ENCODE results near the gene MCUB. TPM values are rescaled to one million over a fixed set of nuclear protein-coding genes. Genes with fewer than 3 reads are reported as not detected.
"Not testable (repeated sequence)": the region's sequence is repeated elsewhere in the genome, so short reads cannot be mapped to it uniquely, and the experiment has no call there.

Gene MCUB
- total and polyA plus RNA-seq, 5 donors from 2014 or later = 96.3 to 208 (median 191) TPM

GRCh38 chr4:109678925-109679324 is 118.9 kb downstream of the MCUB start:
- H3K27ac ChIP-seq (ENCODE audit: insufficient read depth, low read length, poor library complexity, severe bottlenecking); ATAC-seq (ENCODE audit: low read depth in 2 of 2); H3K4me1 ChIP-seq (ENCODE audit: control insufficient read depth, insufficient read depth, low read length, poor library complexity, severe bottlenecking); H3K4me3 ChIP-seq (ENCODE audit: low read depth, low read length); H3K27me3 ChIP-seq (ENCODE audit: control insufficient read depth, insufficient read depth, low read length); DNase-seq; H3K4me3 Mint-ChIP-seq; H3K27me3 Mint-ChIP-seq; H3K9me3 ChIP-seq (ENCODE audit: control insufficient read depth in 2 of 2, low read length in 2 of 2); H3K9me3 Mint-ChIP-seq: not testable (repeated sequence)
- Mint-ChIP-seq H3K36me3 (peaks cover 43% of the 10 kb centered on the region), H3K4me1 (peaks cover 9 to 46% (median 27%) of the 10 kb centered on the region in 4 donors), H3K27ac (peak overlapping the region in 1 of 3 donors; percentile 87)
- peaks cover 28% of the 10 kb centered on the region for H3K36me3 ChIP-seq (ENCODE audit: control insufficient read depth, insufficient read depth, low read length)

DNA sequence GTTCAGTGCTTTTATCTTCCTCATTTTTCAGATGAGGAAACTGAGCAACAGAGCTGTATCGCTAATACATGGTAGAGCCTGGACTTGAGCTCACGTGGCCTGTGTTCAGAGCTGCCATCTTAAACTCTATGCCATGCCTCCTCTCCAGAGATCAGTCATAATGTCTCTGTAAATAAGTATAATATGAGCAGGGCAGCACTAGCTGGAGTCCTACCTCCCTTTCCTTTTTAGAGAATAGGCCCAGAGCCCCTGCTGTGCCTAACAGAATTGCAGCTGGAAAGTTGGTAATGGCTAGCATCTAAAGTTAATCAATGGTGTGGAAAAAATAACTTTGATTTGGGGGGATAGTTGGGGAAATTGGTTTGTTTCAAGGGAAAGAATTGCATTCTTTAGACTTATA is 122.8 kb downstream of the MCUB start:
- Mint-ChIP-seq H3K36me3 (peaks cover 44% of the 10 kb centered on the region), H3K9me3 (no peaks in the 10 kb centered on the region), H3K4me1 (peaks cover 0 to 28% (median 21%) of the 10 kb centered on the region in 4 donors), H3K4me3 (no peak overlapping the region), H3K27ac (peak overlapping the region in 2 of 3 donors; percentile 75 to 78), H3K27me3 (no peaks in the 10 kb centered on the region)
- no peak overlapping the region for H3K4me3 ChIP-seq (ENCODE audit: low read depth, low read length)
- H3K27ac ChIP-seq (ENCODE audit: insufficient read depth, low read length, poor library complexity, severe bottlenecking) = no peak overlapping the region
- no peaks in the 10 kb centered on the region for H3K27me3 ChIP-seq (ENCODE audit: control insufficient read depth, insufficient read depth, low read length)
- DNase-seq (no peak), ATAC-seq (ENCODE audit: low read depth in 2 of 2) (no peak)
- H3K9me3 ChIP-seq (ENCODE audit: control insufficient read depth in 2 of 2, low read length in 2 of 2) = no peaks in the 10 kb centered on the region
- H3K36me3 ChIP-seq (ENCODE audit: control insufficient read depth, insufficient read depth, low read length) = peaks cover 60% of the 10 kb centered on the region
- no peaks in the 10 kb centered on the region for H3K4me1 ChIP-seq (ENCODE audit: control insufficient read depth, insufficient read depth, low read length, poor library complexity, severe bottlenecking)

DNA sequence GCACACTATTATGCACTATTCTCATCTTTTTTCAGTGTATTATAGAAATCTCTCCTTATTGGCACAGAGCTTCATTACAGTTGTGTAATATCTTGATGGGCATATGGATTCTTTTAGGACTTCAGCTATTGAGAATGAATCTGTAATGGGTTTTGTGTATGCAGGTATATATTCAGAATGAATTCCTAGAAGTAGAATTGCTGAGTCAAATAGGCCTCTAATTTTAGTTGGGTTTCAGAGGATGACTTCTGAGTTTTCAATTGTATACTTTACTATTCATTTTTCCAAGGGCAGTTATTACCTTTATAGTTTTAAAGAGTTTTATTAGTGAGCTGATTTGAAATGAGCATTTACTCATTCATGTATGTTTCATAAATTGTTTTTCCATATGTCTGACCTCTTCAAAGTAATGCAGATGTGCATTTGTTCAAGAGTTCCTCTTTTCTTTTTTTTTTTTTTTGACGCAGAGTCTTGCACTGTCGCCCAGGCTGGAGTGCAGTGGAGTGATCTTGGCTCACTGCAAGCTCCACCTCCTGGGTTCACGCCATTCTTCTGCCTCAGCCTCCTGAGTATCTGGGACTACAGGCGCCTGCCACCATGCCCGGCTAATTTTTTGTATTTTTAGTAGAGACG is 123.7 kb downstream of the MCUB start:
- H3K27ac ChIP-seq (ENCODE audit: insufficient read depth, low read length, poor library complexity, severe bottlenecking) = no peak overlapping the region
- H3K4me3 Mint-ChIP-seq = no peak overlapping the region

GRCh38 chr4:109684727-109685126 is 124.7 kb downstream of the MCUB start:
- Mint-ChIP-seq H3K4me1 (peaks cover under 1 to 33% (median 23%) of the 10 kb centered on the region in 4 donors), H3K4me3 (no peak overlapping the region), H3K27me3 (no peaks in the 10 kb centered on the region), H3K27ac (peak overlapping the region in 1 of 3 donors; percentile 69), H3K9me3 (no peaks in the 10 kb centered on the region), H3K36me3 (peaks cover 47% of the 10 kb centered on the region)
- Histone ChIP-seq H3K27me3 (ENCODE audit: control insufficient read depth, insufficient read depth, low read length) (no peaks in the 10 kb centered on the region), H3K27ac (ENCODE audit: insufficient read depth, low read length, poor library complexity, severe bottlenecking) (no peak overlapping the region), H3K4me3 (ENCODE audit: low read depth, low read length) (no peak overlapping the region), H3K36me3 (ENCODE audit: control insufficient read depth, insufficient read depth, low read length) (peaks cover 73% of the 10 kb centered on the region), H3K9me3 (ENCODE audit: control insufficient read depth in 2 of 2, low read length in 2 of 2) (no peaks in the 10 kb centered on the region), H3K4me1 (ENCODE audit: control insufficient read depth, insufficient read depth, low read length, poor library complexity, severe bottlenecking) (no peaks in the 10 kb centered on the region)
- DNase-seq = no peak
- ATAC-seq (ENCODE audit: low read depth in 2 of 2) = no peak

More for the DNA sequence above, 123.7 kb downstream of the MCUB start:
- no peaks in the 10 kb centered on the region for H3K27me3 Mint-ChIP-seq
- Histone ChIP-seq H3K27me3 (ENCODE audit: control insufficient read depth, insufficient read depth, low read length) (no peaks in the 10 kb centered on the region), H3K36me3 (ENCODE audit: control insufficient read depth, insufficient read depth, low read length) (peaks cover 67% of the 10 kb centered on the region), H3K9me3 (ENCODE audit: control insufficient read depth in 2 of 2, low read length in 2 of 2) (no peaks in the 10 kb centered on the region), H3K4me1 (ENCODE audit: control insufficient read depth, insufficient read depth, low read length, poor library complexity, severe bottlenecking) (no peaks in the 10 kb centered on the region), H3K4me3 (ENCODE audit: low read depth, low read length) (no peak overlapping the region)
- H3K36me3 Mint-ChIP-seq = peaks cover 48% of the 10 kb centered on the region
- H3K27ac Mint-ChIP-seq = peak overlapping the region in 2 of 3 donors; percentile 2 to 65
- peaks cover 0 to 33% (median 22%) of the 10 kb centered on the region in 4 donors for H3K4me1 Mint-ChIP-seq
- DNase-seq = no peak
- no peaks in the 10 kb centered on the region for H3K9me3 Mint-ChIP-seq
- ATAC-seq (ENCODE audit: low read depth in 2 of 2) = no peak

- Mint-ChIP-seq H3K27me3 (no peaks in the 10 kb centered on the region), H3K36me3 (peaks cover 47% of the 10 kb centered on the region), H3K9me3 (no peaks in the 10 kb centered on the region), H3K4me3 (peak overlapping the region; percentile 50 to 73 (median 62)), H3K4me1 (peaks cover 27 to 45% (median 34%) of the 10 kb centered on the region in 4 donors), H3K27ac (peak overlapping the region; percentile 75 to 95 (median 89))
- H3K27ac ChIP-seq (ENCODE audit: insufficient read depth, low read length, poor library complexity, severe bottlenecking) = peak overlapping the region; percentile 64
- peak overlapping the region; percentile 63 for H3K4me3 ChIP-seq (ENCODE audit: low read depth, low read length)
- peaks cover 23% of the 10 kb centered on the region for H3K4me1 ChIP-seq (ENCODE audit: control insufficient read depth, insufficient read depth, low read length, poor library complexity, severe bottlenecking)
- peak; percentile 87 to 89 for ATAC-seq (ENCODE audit: low read depth in 2 of 2)
- peaks cover 47% of the 10 kb centered on the region for H3K36me3 ChIP-seq (ENCODE audit: control insufficient read depth, insufficient read depth, low read length)
- H3K9me3 ChIP-seq (ENCODE audit: control insufficient read depth in 2 of 2, low read length in 2 of 2) = no peaks in the 10 kb centered on the region
- peak in 2 of 3 donors; percentile 44 to 78 for DNase-seq
- H3K27me3 ChIP-seq (ENCODE audit: control insufficient read depth, insufficient read depth, low read length) = no peaks in the 10 kb centered on the region
Measured at GRCh38 chr4:109690690-109691410, 130.8 kb downstream of the MCUB start.

DNA sequence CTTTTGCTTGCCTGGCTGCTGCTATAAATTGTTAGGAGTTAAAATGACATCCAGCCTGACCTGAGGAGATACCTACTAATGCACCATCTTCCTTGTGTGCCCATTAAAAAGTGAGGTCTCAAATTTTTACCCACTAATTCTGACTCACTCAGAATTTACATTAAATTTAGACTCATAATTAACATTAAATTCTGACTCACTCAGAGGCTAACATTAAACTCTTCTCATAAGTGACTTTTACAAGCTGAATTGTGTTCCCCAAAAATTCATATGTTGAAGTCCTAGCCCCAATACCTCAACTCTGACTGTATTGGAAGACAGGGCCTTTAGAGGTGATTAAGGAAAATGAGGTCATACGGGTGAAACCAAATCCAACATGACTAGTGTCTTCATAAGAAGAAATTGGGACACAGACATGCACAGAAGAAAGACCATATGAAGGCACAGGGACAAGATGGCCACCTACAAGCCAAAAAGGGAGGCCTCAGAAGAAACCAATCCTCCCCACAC is 131.4 kb downstream of the MCUB start:
- Mint-ChIP-seq H3K36me3 (peaks cover 51% of the 10 kb centered on the region), H3K27ac (peak overlapping the region; percentile 75 to 95 (median 89)), H3K9me3 (no peaks in the 10 kb centered on the region), H3K4me3 (peak overlapping the region; percentile 50 to 73 (median 62)), H3K4me1 (peaks cover 27 to 47% (median 36%) of the 10 kb centered on the region in 4 donors), H3K27me3 (no peaks in the 10 kb centered on the region)
- peak overlapping the region; percentile 63 for H3K4me3 ChIP-seq (ENCODE audit: low read depth, low read length)
- no peaks in the 10 kb centered on the region for H3K9me3 ChIP-seq (ENCODE audit: control insufficient read depth in 2 of 2, low read length in 2 of 2)
- no peaks in the 10 kb centered on the region for H3K27me3 ChIP-seq (ENCODE audit: control insufficient read depth, insufficient read depth, low read length)
- H3K36me3 ChIP-seq (ENCODE audit: control insufficient read depth, insufficient read depth, low read length) = peaks cover 44% of the 10 kb centered on the region
- H3K27ac ChIP-seq (ENCODE audit: insufficient read depth, low read length, poor library complexity, severe bottlenecking) = peak overlapping the region; percentile 64
- H3K4me1 ChIP-seq (ENCODE audit: control insufficient read depth, insufficient read depth, low read length, poor library complexity, severe bottlenecking) = peaks cover 23% of the 10 kb centered on the region
- ATAC-seq (ENCODE audit: low read depth in 2 of 2) (no peak), DNase-seq (no peak)

GRCh38 chr4:109698656-109699055 is 138.6 kb downstream of the MCUB start:
- Mint-ChIP-seq H3K4me3 (peak overlapping the region in 1 of 4 donors; percentile 61), H3K36me3 (peaks cover 21% of the 10 kb centered on the region), H3K9me3 (no peaks in the 10 kb centered on the region), H3K27me3 (no peaks in the 10 kb centered on the region), H3K27ac (peak overlapping the region; percentile 5 to 84 (median 42)), H3K4me1 (peaks cover 26 to 67% (median 50%) of the 10 kb centered on the region in 4 donors)
- DNase-seq (no peak), ATAC-seq (ENCODE audit: low read depth in 2 of 2) (no peak)
- H3K4me1 ChIP-seq (ENCODE audit: control insufficient read depth, insufficient read depth, low read length, poor library complexity, severe bottlenecking) = peaks cover 19% of the 10 kb centered on the region
- H3K27me3 ChIP-seq (ENCODE audit: control insufficient read depth, insufficient read depth, low read length) = no peaks in the 10 kb centered on the region
- no peak overlapping the region for H3K4me3 ChIP-seq (ENCODE audit: low read depth, low read length)
- peaks cover 14% of the 10 kb centered on the region for H3K36me3 ChIP-seq (ENCODE audit: control insufficient read depth, insufficient read depth, low read length)
- no peak overlapping the region for H3K27ac ChIP-seq (ENCODE audit: insufficient read depth, low read length, poor library complexity, severe bottlenecking)
- no peaks in the 10 kb centered on the region for H3K9me3 ChIP-seq (ENCODE audit: control insufficient read depth in 2 of 2, low read length in 2 of 2)
